ENCODE measurements around the gene PSMD1.

The PSMD1 gene

DNA sequence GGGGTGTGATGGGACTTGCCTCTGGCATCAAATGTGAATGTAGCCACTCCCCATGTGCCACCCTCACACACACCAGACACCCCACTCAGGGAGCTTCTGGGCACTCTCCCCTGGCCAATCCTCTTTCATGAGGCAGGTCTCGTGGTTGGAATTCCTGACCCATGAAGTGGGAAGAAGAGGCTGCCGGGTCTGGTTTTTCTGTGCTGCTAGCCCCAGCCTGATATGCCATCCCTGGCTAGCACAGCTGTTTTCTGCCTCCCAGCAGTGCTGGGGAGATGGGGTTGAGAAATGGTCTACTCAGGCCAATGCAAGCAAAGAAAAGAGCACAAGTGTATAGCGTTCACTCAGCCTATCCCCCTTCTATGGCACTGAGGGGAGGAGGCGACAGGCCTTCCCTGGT, 20.5 kb upstream of the PSMD1 start:
- TF ChIP-seq, protein P1, sequence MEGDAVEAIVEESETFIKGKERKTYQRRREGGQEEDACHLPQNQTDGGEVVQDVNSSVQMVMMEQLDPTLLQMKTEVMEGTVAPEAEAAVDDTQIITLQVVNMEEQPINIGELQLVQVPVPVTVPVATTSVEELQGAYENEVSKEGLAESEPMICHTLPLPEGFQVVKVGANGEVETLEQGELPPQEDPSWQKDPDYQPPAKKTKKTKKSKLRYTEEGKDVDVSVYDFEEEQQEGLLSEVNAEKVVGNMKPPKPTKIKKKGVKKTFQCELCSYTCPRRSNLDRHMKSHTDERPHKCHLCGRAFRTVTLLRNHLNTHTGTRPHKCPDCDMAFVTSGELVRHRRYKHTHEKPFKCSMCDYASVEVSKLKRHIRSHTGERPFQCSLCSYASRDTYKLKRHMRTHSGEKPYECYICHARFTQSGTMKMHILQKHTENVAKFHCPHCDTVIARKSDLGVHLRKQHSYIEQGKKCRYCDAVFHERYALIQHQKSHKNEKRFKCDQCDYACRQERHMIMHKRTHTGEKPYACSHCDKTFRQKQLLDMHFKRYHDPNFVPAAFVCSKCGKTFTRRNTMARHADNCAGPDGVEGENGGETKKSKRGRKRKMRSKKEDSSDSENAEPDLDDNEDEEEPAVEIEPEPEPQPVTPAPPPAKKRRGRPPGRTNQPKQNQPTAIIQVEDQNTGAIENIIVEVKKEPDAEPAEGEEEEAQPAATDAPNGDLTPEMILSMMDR (IDR thresholded peaks at IDR 0.05; ENCODE audit: low read depth, low read length, missing control alignments): no peak
- DNase-seq (ENCODE audit: extremely low read depth, low read depth): no peak
- H3K4me3 ChIP-seq (replicated peaks; ENCODE audit: low read depth, low read length): no peak overlapping the region

DNA sequence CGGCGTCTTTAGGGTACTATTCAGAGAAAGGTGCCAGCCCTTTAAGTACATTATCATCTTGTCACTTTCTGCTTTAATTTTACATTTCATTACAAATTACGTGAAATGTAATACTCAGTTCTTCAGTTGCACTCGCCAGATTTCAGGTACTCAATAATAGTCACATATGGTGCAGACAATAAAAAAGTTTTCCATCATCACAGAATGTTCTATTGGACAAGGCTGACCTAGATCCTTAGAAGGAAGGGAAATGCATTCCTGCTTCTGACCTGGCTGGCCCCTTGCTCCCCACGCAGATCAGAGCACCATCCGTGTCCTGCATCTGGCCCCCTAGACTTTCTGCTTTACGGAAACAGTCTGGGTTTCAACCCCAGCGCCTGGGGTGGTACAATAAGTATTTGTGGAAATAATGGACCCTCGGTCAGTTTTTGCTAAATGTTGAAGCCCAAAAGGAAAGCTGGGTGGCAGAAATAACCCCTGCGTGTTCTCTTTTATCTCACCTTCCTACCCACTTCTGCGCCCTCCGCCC, 20.0 kb upstream of the PSMD1 start:
- TF ChIP-seq, protein P1 (IDR thresholded peaks at IDR 0.05; ENCODE audit: low read depth, low read length, missing control alignments): no peak
- no peak overlapping the region for H3K4me3 ChIP-seq (replicated peaks; ENCODE audit: low read depth, low read length)
- no peak for DNase-seq (ENCODE audit: extremely low read depth, low read depth)

DNA sequence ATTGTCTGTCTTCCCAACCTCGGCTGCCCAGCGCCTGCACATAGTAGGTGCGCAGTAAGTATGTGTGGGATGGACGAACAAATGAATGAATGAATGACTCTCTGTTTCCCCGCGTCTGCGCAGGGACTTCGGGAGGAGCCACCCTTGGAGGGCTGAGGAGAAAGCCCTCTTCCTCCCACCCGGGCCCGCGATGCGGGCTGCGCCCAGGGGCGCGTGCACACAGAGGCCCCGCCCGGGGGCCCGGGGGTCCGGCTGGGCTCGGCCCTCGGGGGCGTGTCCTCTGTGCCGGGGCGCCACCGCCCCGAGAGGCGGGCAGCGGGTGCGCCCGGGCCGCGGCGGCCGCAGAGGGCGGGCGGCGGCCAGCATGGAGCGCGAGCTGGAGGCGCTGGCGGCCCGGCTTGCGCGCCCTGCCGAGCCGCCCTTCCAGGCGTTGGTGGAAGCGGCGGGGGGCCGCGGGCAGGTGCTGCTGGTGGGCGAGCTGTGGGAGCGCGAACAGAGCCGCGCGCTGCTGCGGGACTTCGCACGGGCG, 19.4 kb upstream of the PSMD1 start, which contains the start of gene C2orf72:
Gene C2orf72 (plus strand): TSS at position 322 of the 529 bp plus-strand sequence. CDS start 43 bp downstream, at position 365.
- no peak for DNase-seq (ENCODE audit: extremely low read depth, low read depth)
- H3K4me3 ChIP-seq (replicated peaks; ENCODE audit: low read depth, low read length): no peak within 1 kb of the TSS
- TF ChIP-seq, protein P1 (IDR thresholded peaks at IDR 0.05; ENCODE audit: low read depth, low read length, missing control alignments): no peak

DNA sequence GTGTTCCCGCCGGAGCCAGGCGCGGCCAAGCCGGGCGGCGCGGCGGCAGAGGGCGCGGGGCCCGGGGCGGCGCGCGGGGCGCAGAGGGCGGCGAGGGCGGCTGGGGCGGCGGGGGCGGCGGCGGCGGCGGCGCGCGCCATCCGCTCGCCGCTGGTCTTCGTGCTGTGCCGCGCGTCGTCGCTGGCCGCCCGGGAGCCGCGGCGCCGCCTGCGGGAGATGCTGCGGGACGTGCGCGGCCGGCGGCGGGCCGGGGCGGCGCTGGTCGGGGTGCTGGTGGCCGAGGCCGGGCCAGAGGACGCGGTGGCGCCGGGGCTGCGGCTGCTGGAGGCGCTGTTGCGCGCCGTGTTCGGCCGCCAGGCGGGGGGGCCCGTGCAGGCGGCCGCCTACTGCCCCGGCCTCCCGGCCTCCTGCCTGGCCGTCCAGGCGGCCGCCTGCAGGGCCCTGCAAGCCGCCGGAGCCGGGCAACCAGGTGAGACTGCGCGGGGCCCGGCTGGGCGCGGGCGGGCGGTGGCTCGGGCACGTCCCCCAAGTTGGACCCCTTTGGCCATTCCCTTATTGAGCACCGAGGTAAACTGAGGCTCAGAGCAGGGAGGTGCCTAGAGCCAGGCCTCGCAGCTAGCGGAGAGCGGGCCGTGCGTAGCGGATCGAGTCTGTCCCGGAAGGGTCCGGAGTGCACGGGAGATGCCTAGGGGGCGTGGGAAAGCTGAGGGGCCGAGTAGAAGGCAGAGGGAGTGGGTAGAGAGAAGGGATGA, 18.8 kb upstream of the PSMD1 start:
- DNase-seq (ENCODE audit: extremely low read depth, low read depth): no peak
- TF ChIP-seq, protein P1 (IDR thresholded peaks at IDR 0.05; ENCODE audit: low read depth, low read length, missing control alignments): no peak
- H3K4me3 ChIP-seq (replicated peaks; ENCODE audit: low read depth, low read length): no peak overlapping the region

DNA sequence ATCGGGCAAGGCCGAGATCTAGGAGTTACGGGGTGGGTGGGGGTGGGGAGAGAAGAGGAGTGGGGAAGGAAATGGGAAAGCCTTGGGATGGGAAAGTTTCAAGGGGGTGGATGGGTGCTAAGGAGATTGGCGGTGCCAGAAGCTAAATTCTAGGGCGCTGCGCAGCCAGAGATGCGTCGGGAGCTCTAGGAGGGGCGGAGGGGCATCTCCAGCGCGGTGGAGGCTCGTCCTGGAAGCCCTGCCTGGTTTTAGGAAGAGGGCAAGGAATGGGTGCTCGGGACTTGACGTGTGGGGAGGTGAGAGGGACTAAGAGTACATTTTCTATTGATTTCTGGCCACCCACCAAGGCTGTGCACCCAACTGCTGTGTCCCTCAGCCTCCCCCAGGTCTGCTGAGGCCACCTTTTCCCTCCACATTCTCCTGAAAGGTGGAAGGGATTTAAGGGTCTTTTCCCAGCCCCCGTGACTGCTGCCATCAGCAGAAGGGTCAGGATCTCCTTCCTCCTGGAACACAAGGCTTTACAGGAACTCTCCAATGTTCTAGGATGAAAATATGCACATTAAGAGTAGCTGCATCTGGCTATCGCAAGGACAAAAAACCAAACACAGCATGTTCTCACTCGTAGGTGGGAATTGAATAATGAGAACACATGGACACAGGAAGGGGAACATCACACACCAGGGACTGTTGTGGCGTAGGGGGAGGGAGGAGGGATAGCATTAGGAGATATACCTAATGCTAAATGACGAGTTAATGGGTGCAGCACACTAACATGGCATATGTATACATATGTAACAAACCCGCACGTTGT, 18.0 kb upstream of the PSMD1 start:
- TF ChIP-seq, protein P1 (IDR thresholded peaks at IDR 0.05; ENCODE audit: low read depth, low read length, missing control alignments): no peak
- no peak overlapping the region for H3K4me3 ChIP-seq (replicated peaks; ENCODE audit: low read depth, low read length)
- no peak for DNase-seq (ENCODE audit: extremely low read depth, low read depth)

DNA sequence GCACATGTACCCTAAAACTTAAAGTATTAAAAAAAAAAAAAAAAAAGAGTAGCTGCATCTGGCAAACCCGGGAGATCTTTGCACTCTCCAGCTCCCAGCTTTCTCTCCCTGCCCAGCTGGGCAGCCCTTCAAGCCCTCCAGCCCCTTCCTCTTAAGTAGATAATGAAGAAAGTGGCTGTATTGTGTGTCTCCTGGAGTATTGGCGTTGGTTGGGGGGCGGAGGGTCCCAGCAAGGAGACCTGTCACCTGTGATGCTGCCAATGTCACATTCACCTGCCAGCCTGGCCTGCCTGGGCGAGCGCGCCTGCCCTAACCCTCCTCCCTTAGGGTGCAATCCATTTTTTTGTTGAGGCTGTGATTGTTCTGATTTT, 17.4 kb upstream of the PSMD1 start:
- DNase-seq (ENCODE audit: extremely low read depth, low read depth): no peak
- H3K4me3 ChIP-seq (replicated peaks; ENCODE audit: low read depth, low read length): no peak overlapping the region
- TF ChIP-seq, protein P1 (IDR thresholded peaks at IDR 0.05; ENCODE audit: low read depth, low read length, missing control alignments): no peak

All from HFF-Myc (cell line).